GM18858 (cell line): Measurements from ENCODE around the gene PTPRG.

Experiments
- ATAC-seq: cut with Tn5 transposase; IDR thresholded peaks from one replicate; pipeline ENCODE4 v1.9.1; 2021; ENCODE audit not compliant: unreplicated experiment

PTPRG gene

GRCh38 chr3:61583890-61584875 is 22.8 kb downstream of the PTPRG start:
- no peak for ATAC-seq

DNA sequence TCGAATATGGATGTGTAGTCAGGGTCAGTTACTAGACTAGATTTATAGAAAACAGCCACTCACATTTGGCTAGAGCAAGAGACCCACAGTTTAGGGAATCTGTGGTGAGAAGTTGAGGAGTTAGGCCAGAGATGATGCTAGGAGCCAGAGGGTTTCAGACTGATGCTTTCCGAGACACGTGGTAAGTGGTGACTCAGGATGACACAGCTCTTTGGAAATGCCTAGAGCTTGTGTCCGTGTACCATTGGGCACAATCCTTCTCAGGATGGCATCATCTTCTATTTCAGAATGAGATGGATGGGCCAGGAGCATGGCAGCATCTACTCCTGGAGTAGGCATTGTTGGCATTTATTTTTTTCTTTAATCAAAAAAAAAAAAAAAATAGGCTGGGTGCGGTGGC is 28.5 kb downstream of the PTPRG start:
- no peak for ATAC-seq

DNA sequence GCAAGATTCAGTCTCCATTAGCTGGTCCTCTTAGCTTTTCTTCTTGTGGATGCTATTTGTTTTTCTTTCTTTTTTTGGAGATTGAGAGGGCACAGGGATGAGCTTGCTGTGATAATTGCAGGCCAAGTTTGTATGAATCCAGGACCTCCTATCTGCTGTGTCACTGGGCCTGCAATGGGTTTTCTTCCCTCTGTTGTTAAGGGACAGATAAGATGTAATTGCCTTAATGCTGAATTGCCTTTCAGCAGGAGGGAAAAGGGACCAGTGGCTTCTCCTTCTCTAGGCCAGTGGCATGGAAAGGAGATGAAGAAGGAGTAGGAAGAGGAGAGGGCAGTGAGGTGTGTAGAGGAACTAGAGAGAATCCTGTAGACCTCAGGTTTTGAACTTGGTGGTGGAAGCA is 29.9 kb downstream of the PTPRG start:
- ATAC-seq: no peak

DNA sequence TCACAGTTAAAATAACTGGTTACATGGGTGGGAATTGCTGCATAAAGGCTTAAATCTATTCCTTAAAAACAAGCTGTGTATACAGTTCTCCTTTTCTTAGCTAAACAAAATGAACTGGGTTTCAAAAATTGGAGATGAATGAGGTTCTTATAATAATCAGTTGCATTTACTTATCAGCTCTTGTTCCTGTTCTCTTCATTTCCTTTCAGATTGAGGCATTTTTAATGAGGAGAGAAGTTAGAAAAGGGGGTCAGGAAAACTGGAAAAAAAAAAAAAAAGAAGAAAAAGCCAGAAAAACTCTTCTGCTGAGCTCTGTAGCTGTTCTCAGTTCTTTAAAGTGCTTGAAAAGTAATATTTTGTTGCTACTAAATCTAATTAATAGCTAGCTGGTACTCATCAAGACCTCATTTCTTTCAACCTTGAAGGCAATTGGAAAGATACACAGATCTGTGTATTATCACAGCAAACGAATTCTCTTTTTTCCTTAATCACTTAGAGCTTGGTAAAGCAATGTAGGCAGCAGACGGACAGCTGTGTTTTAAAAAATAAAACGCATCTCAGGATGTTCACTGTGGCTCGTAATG is 32.2 kb downstream of the PTPRG start:
- ATAC-seq: no peak

DNA sequence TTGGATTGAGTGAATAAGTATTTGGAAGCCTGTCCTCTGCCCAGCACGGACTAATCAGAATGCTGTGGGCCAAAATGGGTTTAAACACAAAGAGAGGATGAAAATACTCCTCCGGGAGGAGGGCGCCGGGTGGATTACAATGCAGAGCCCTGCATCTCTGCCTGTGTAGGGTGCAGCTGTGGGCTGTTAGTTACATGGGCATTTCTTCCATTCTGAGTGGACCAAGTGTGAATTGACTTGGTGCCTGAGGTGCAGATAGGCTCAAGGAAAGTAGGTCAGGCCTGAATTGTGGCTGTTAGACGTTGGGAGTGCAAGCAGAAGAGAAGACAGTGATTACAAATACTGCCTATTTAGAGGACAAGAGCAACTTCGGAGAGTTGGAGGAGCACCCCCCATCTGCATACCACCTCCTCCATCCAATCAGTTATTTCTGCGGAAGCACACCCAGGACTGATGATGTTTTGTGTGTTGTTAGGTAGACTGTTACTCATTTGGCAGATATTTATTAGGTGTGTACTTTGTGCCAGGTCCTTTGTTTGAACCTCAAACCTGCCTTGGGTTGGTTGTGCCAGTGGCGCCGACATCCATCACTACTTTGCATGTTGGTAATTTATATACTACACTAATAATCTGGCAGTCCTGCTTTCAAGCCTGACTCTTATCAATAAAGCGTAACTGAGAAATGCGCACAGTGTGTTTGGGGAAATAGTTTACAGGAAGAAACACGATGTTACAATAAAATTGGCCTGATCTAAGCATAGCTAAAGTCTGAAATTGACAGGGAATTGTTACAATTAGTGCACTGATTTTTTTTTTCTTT is 33.0 kb downstream of the PTPRG start:
- ATAC-seq: no peak

DNA sequence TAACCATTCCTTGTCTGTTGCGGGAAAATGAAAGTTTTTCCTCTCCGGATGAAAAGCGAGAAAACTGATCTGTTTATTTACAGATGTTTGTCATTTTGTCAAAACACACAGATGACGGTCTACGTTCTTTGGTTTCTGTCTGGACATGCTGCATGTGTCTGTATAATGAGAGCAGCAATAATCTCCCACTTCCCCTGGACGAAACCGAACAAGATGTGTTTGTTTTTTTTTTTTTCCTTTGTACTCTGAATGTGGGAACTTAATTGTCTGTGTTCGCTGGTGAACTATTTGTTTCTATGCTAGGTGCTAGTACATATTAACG is 33.6 kb downstream of the PTPRG start:
- no peak for ATAC-seq

GRCh38 chr3:61595288-61595687 is 33.9 kb downstream of the PTPRG start:
- no peak for ATAC-seq

DNA sequence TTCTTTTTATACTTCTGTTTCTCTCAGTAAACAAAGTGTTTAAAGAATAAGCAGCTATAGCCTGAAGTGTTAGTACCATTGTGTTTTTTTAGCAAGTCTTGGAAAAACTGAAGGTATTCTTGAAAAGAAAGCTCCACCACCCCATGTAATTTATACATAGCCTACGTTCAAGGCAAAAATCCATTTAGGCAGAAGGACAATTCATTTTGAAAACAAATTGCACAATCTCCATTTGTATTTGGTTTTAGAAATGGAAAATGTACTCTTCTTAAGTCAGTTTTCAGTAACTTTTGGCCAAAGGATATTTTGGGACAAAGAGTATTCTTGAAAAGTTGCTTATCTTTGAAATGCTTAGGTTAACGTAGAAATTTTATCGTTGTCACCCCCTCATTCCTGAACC is 34.5 kb downstream of the PTPRG start:
- ATAC-seq: no peak

- no peak for ATAC-seq
Observed at GRCh38 chr3:61597906-61598305, 36.5 kb downstream of the PTPRG start.

DNA sequence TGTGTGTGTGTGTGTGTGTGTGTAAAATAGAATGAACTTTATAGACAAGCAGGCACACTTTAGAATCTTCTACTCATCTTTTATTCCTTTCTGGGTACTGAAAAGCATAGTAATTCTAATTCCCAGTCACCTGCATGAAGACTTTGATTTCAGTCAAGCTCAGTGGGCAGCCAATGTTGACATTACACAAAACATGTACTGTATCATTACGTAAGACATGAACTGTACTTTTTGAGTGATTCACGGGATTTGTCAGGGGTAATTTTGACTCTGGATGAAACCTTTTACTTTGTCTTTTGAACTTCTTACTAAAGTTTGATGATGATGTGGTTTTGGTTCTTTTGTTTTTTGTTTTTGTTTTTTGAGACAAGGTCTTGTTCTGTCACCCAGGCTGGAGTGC is 38.8 kb downstream of the PTPRG start:
- no peak for ATAC-seq

DNA sequence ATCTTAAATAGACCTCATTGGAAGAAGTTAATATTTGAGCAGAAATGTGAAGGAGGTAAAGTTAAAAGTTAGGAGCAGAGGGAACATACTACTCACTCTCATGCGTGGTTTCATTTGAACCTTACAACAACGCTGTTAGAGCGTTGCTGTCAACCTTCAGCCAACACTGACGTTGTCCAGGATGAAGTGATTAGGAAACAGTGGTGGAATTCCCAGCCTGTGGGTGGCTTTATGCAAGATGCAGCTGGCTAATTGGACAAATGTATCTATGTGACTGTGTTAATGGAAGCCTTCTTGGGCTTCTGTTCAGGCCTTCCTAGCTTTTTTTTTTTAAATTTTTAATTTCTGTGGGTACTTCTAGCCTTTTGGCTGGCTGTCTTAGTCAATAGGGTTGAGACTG is 40.5 kb downstream of the PTPRG start:
- ATAC-seq: no peak

DNA sequence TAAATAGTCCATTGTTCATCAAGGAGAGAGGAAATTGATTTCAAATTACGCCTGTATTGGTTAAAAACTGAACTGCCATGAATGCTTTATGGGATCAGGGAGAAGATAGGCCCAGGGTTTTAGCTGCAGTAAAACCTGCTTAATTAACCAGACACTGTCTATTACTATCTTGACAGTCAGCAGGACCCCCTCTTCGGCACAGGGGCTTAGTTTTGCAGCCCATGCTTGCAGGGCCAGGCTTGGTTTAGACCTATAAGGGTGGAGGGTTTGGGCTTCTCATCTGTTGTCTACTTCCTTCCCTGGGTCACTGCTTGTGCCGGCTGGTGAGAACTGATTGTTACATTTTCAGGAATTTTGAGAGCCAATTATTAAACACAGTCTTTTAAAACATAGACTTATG is 41.1 kb downstream of the PTPRG start:
- ATAC-seq: no peak

DNA sequence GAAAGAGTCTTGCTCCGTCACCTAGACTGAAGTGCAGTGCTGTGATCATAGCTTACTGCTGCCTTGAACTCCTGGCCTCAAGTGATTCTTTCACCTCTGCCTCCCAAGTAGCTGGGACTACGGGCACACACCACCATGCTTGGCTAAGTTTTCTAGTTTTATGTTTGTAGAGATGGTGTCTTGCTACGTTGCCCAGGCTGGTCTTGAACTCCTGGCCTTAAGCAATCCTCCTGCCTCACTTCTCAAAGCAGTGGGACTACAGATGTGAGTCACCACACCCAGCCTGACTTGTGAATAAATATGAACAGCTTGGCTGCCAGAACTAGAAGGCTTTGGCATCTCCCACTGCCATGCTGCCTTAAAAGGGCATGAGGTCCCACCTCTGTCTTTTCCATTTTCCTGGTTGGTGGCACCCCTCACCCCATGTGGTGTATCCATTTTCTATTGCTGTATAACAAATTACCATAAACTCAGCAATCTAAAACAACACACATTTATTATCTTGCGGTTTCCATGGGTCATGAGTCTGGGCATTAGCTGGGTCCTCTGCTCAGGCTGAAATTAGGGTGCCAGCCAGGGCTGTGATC is 44.3 kb downstream of the PTPRG start:
- no peak for ATAC-seq

DNA sequence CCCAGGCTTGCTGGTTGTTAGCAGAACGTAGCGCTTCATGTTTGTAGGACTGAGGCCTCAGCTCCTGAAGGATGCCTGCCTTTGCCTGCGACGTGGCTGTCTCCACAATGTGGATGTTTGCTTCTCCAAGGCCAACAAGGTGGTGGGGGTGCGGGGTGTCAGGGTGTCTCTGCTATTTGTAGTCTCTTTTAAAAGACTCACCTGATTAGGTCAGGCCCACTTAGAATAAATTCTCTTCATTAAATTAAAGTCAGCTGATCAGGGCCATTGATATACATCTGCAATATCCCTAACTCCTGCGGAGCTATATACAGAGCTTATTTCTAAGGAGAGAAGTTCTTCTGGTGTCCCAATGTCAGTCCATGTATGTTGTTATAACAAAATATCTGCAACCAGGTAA is 44.8 kb downstream of the PTPRG start:
- no peak for ATAC-seq

DNA sequence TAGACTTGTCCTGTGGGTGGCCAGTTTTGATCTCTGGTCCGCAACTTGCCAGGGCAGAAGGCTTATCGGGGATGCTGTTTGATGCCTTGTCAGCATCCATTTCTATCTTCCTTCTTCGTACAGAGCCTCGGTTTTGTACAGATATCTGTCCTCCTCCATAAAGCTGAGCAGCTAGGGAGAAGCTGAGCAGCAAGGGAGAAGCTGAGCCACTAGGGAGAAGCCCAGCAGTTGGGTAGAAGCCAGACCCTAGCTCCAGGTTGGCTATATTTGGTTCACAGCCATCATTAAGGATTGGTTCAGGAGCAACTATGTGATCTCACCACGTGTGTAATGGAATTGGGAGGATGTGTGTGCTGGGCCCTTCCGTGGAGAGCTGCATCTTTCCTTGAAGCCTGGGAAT is 46.7 kb downstream of the PTPRG start:
- ATAC-seq: no peak

GRCh38 chr3:61608711-61609110 is 47.3 kb downstream of the PTPRG start:
- ATAC-seq: no peak

- no peak for ATAC-seq
Observed at GRCh38 chr3:61610316-61610715, 48.9 kb downstream of the PTPRG start.

GRCh38 chr3:61612211-61613194 is 51.1 kb downstream of the PTPRG start:
- ATAC-seq: no peak

DNA sequence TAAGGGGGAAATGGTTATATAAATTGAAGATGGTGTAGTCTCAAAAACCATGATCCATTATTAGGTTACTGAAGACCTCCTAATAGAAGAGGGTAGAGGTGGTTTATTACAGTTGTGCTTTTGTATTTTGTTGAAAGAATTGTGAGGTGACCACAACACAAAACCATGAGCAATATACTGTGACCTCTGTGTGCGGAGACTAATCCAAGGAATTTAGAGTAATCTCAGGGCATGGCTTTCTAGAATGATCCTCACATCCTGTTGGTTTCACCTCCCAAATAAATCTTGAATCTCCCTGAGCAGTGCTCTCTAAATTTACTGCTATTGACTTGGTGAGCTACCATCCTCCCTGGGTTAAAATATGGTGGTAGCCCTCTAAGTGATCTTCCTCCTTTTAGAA is 52.3 kb downstream of the PTPRG start:
- ATAC-seq: no peak

GRCh38 chr3:61615643-61616042 is 54.3 kb downstream of the PTPRG start:
- no peak for ATAC-seq
